H1 (cell line): ENCODE data around the gene SFXN1. TPM values are rescaled to one million over a fixed set of nuclear protein-coding genes. Genes with fewer than 3 reads are reported as not detected.
"Not testable (repeated sequence)": the region's sequence is repeated elsewhere in the genome, so short reads cannot be mapped to it uniquely, and the experiment has no call there.

Experiments used
- CTCF ChIA-PET: fragments of 300-600 bp; sonication (Branson Sonifier 250); formaldehyde crosslinking; loops from one replicate; lab custom pipeline; 2021; ENCODE audit not compliant: partially characterized antibody; lab: Charles Lee
- POLR2A ChIA-PET: fragments of 300-600 bp; sonication (Branson Sonifier 250); formaldehyde crosslinking; loops from one replicate; lab custom pipeline; 2021; ENCODE audit warnings: inconsistent platforms; ENCODE audit not compliant: partially characterized antibody; lab: Charles Lee
- DNase-seq, 2 experiments: peaks; one replicate each; pipeline versions ENCODE4 v3.0.0 to v3.0.0-alpha.2; 2010 to 2022; ENCODE audit warnings: low spot score in 2 of 2, low read depth in 1 of 2, mixed read lengths in 1 of 2
- FAIRE-seq: peaks from 2 replicates; lab custom pipeline; 2011; peaks lifted over from hg19 to GRCh38; lab: Jason Lieb, UNC
- H2AFZ ChIP-seq: 2 replicates; pipeline ENCODE4 v1.8.1; 2012; ENCODE audit warnings: low read length, inconsistent platforms
- H2AK5ac ChIP-seq: 2 replicates; pipeline ENCODE4 v1.6.1; 2013; ENCODE audit warnings: low read depth, low read length
- H2BK120ac ChIP-seq: replicated peaks from 2 replicates; pipeline ENCODE3; 2013; ENCODE audit warnings: low read depth, low read length, inconsistent platforms
- H2BK12ac ChIP-seq: 2 replicates; pipeline ENCODE4 v1.6.1; 2013; ENCODE audit warnings: low read depth, low read length
- H2BK15ac ChIP-seq: 2 replicates; pipeline ENCODE4 v1.6.1; 2013; ENCODE audit warnings: low read length
- H2BK20ac ChIP-seq: 2 replicates; pipeline ENCODE4 v1.6.1; 2013; ENCODE audit warnings: low read length
- H2BK5ac ChIP-seq: 2 replicates; pipeline ENCODE4 v1.6.1; 2013; ENCODE audit warnings: low read depth, low read length
- H3K14ac ChIP-seq: 2 replicates; pipeline ENCODE4 v1.6.1; 2013; ENCODE audit warnings: inconsistent platforms; ENCODE audit not compliant: insufficient read length
- H3K18ac ChIP-seq: 2 replicates; pipeline ENCODE4 v1.6.1; 2013; ENCODE audit warnings: low read length; ENCODE audit errors: extremely low read depth
- H3K23ac ChIP-seq: 2 replicates; pipeline ENCODE4 v1.6.1; 2013; ENCODE audit warnings: inconsistent platforms; ENCODE audit not compliant: insufficient read length
- H3K23me2 ChIP-seq: 2 replicates; pipeline ENCODE4 v1.6.1; 2013; ENCODE audit warnings: low read depth, low read length
- H3K27ac ChIP-seq: 2 replicates; pipeline ENCODE4 v1.6.1; 2011; ENCODE audit warnings: low read depth, low read length, inconsistent platforms
- H3K27me3 ChIP-seq, 4 experiments: replicated peaks in 1 of 4; 1 replicate in 1 of 4; 2 replicates in 3 of 4; pipeline versions ENCODE4 v1.6.1 to v1.8.1; 2011 to 2013; ENCODE audit warnings: low read length in 3 of 4, mild to moderate bottlenecking in 3 of 4, inconsistent platforms in 2 of 4, mixed read lengths in 2 of 4, moderate library complexity in 1 of 4; ENCODE audit not compliant: control insufficient read depth in 3 of 4, insufficient read depth in 3 of 4; ENCODE audit errors: extremely low read depth in 1 of 4
- H3K36me3 ChIP-seq, 4 experiments: 2 replicates each; pipeline versions ENCODE4 v1.6.1 to v1.8.1; 2011 to 2013; ENCODE audit warnings: mild to moderate bottlenecking in 4 of 4, low read length in 3 of 4, moderate library complexity in 2 of 4, control low read depth in 1 of 4, inconsistent platforms in 1 of 4; ENCODE audit not compliant: insufficient read depth in 4 of 4, control insufficient read depth in 2 of 4
- H3K4ac ChIP-seq: replicated peaks from 2 replicates; pipeline ENCODE3; 2013; ENCODE audit warnings: low read length, low read depth, mixed read lengths, inconsistent platforms; ENCODE audit not compliant: insufficient read length
- H3K4me1 ChIP-seq, 4 experiments: replicated peaks in 1 of 4; 1 replicate in 1 of 4; 2 replicates in 3 of 4; pipeline versions ENCODE4 v1.6.1 to v1.8.1; 2011 to 2013; ENCODE audit warnings: low read length in 3 of 4, inconsistent platforms in 2 of 4, mixed read lengths in 1 of 4; ENCODE audit not compliant: insufficient read depth in 4 of 4, control insufficient read depth in 3 of 4
- H3K4me2 ChIP-seq, 2 experiments: 2 replicates each; pipeline versions ENCODE4 v1.6.1 to v1.8.1; 2011 to 2013; ENCODE audit warnings: low read depth in 2 of 2, low read length in 2 of 2, control low read depth in 1 of 2, inconsistent platforms in 1 of 2, mild to moderate bottlenecking in 1 of 2; ENCODE audit not compliant: insufficient read depth in 1 of 2
- H3K4me3 ChIP-seq, 4 experiments: fragments of 200-600, 300-600 bp in 1 of 4; sonication (generic), shearing (Covaris generic), sonication (Bioruptor Twin) in 1 of 4; 2 replicates each; pipeline versions ENCODE4 v1.5.1 to v1.8.1; 2011 to 2016; ENCODE audit warnings: low read length in 4 of 4, low read depth in 3 of 4, control low read depth in 2 of 4, inconsistent platforms in 2 of 4, mild to moderate bottlenecking in 2 of 4, mixed read lengths in 1 of 4, moderate library complexity in 1 of 4; ENCODE audit not compliant: insufficient read depth in 2 of 4; ENCODE audit errors: extremely low read depth in 1 of 4
- H3K56ac ChIP-seq: replicated peaks from 2 replicates; pipeline ENCODE3; 2013; ENCODE audit warnings: low read depth, mild to moderate bottlenecking, mixed read lengths, low read length, inconsistent platforms; ENCODE audit not compliant: insufficient read length
- H3K79me1 ChIP-seq: 2 replicates; pipeline ENCODE4 v1.6.1; 2013; ENCODE audit warnings: low read depth, low read length, control low read depth
- H3K79me2 ChIP-seq, 2 experiments: 2 replicates each; pipeline versions ENCODE4 v1.6.1 to v1.8.1; 2012 to 2013; ENCODE audit warnings: low read length in 2 of 2, mild to moderate bottlenecking in 2 of 2, inconsistent platforms in 1 of 2; ENCODE audit not compliant: insufficient read depth in 2 of 2, control insufficient read depth in 1 of 2
- H3K9ac ChIP-seq, 4 experiments: replicated peaks in 1 of 4; 1 replicate in 1 of 4; 2 replicates in 3 of 4; pipeline versions ENCODE4 v1.6.1 to v1.8.1; 2011 to 2013; ENCODE audit warnings: low read depth in 3 of 4, low read length in 3 of 4, control low read depth in 2 of 4, mild to moderate bottlenecking in 2 of 4, moderate library complexity in 2 of 4, inconsistent platforms in 1 of 4; ENCODE audit errors: extremely low read depth in 1 of 4
- H3K9me3 ChIP-seq, 2 experiments: 2 replicates each; pipeline versions ENCODE4 v1.6.1 to v1.8.1; 2012 to 2013; ENCODE audit warnings: mild to moderate bottlenecking in 2 of 2, moderate library complexity in 2 of 2, control low read depth in 1 of 2, inconsistent platforms in 1 of 2, low read depth in 1 of 2, low read length in 1 of 2, mixed read lengths in 1 of 2; ENCODE audit not compliant: insufficient read depth in 2 of 2
- H4K20me1 ChIP-seq, 2 experiments: replicated peaks in 1 of 2; 2 replicates each; pipeline versions ENCODE3 to v1.8.1; 2011 to 2013; ENCODE audit warnings: inconsistent platforms in 2 of 2, low read length in 2 of 2, mild to moderate bottlenecking in 1 of 2; ENCODE audit not compliant: insufficient read depth in 2 of 2, control insufficient read depth in 1 of 2
- H4K5ac ChIP-seq: 2 replicates; pipeline ENCODE4 v1.6.1; 2013; ENCODE audit warnings: low read length, low read depth, mixed read lengths, inconsistent platforms; ENCODE audit not compliant: insufficient read length
- H4K8ac ChIP-seq: 2 replicates; pipeline ENCODE4 v1.8.0; 2013; ENCODE audit warnings: mild to moderate bottlenecking, moderate library complexity, low read length, inconsistent platforms; ENCODE audit not compliant: insufficient read depth; ENCODE audit errors: extremely low read depth
- H4K91ac ChIP-seq: replicated peaks from 2 replicates; pipeline ENCODE3; 2013; ENCODE audit warnings: low read length, mixed read lengths, inconsistent platforms; ENCODE audit not compliant: insufficient read length
- WGBS, 2 experiments: shearing (Covaris generic) in 1 of 2; methylation state at CpG; one replicate each; pipeline versions ENCODE4 v1.1.6 to v1.1.7; 2013 to 2015; ENCODE audit warnings: low lambda C conversion rate in 2 of 2, mixed read lengths in 2 of 2, inconsistent platforms in 1 of 2, low coverage in 1 of 2, missing lambda C conversion rate in 1 of 2; ENCODE audit not compliant: insufficient replicate concordance in 2 of 2, insufficient coverage in 1 of 2, insufficient read length in 1 of 2; ENCODE audit errors: extremely low coverage in 1 of 2, missing lambda C conversion rate in 1 of 2; 5-methylcytosine and 5-hydroxymethylcytosine counted together
- polyA plus RNA-seq, 7 experiments: library from polyadenylated mRNA; depleted of rRNA in 3 of 7; stranded (reverse) in 5 of 7; unstranded in 2 of 7; fragments of >200 nt in 5 of 7; fragments of 200-250 nt in 2 of 7; gene quantifications; 1 replicate in 5 of 7; 2 replicates in 1 of 7; 4 replicates in 1 of 7; pipeline versions ENCODE4 v1.2.1 to v1.2.3, GENCODE V29; 2011 to 2013; ENCODE audit warnings: missing spikeins in 2 of 7, mixed read lengths in 2 of 7
- total RNA-seq: library from RNA; stranded (reverse); fragmentation: NEBNext Ultra II Directional; extraction: Animal tissue kit (Norgen Biotek cat#: 25700); gene quantifications from 2 replicates; pipeline ENCODE4 v1.2.1, GENCODE V29; 2021

SFXN1 gene
- total and polyA plus RNA-seq, 2 of the 8 experiments (the other 6 are each of a cell fraction or from before 2014, with no cell fraction given) = 72.7 to 97.6 TPM

DNA sequence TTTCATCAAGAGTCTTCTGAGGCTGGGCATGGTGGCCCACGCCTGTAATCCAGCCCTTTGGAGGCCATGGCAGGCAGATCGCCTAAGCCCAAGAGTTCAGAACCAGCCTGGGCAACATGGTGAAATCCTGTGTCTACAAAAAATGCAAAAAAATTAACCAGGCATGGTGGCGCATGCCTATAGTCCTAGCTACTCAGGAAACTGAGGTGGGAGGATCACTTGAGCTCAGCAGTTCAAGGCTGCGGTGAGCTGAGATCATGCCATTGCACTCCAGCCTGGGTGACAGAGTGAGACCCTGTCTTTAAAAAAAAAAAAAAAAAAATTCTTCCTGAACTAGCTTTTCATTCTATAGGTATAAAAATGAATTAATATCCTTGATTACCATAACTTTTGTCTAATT, 29.3 kb downstream of the SFXN1 start:
- H4K5ac ChIP-seq, H3K79me2 ChIP-seq: not testable (repeated sequence)

More for the DNA sequence above, 29.3 kb downstream of the SFXN1 start:
- H4K91ac ChIP-seq, H2BK12ac ChIP-seq, H3K56ac ChIP-seq, H2AFZ ChIP-seq, H4K20me1 ChIP-seq, FAIRE-seq, H3K18ac ChIP-seq, H3K9me3 ChIP-seq, H3K79me1 ChIP-seq, DNase-seq, H3K4me1 ChIP-seq, H2BK20ac ChIP-seq, H2BK5ac ChIP-seq, H3K27ac ChIP-seq, H3K9ac ChIP-seq, H3K4me3 ChIP-seq, H4K8ac ChIP-seq, H3K23ac ChIP-seq, H3K4me2 ChIP-seq, H3K4ac ChIP-seq, H3K23me2 ChIP-seq, H2AK5ac ChIP-seq, H2BK15ac ChIP-seq, H2BK120ac ChIP-seq, H3K27me3 ChIP-seq, H3K14ac ChIP-seq: not testable (repeated sequence)
- POLR2A ChIA-PET = interaction anchor here (0.6 kb wide), 1 partner anchor 506 kb away, joined by 3 read pairs; no protein-coding TSS in a partner anchor
- whole genome bisulfite sequencing, 2 experiments = 100% methylated on average over 4 of the region's 4 CpGs; no CpG with 5 or more reads in 1 of the 2 experiments
- H3K36me3 ChIP-seq = peaks cover 4 to 35% (median 24%) of the 10 kb centered on the region in 4 experiments; a peak in 7 of 8 replicates
- CTCF ChIA-PET = interaction anchor here (0.7 kb wide), 1 partner anchor 566 kb away, joined by 3 read pairs; no protein-coding TSS in a partner anchor
